ENCODE measurements around the gene TRPC4AP.

The TRPC4AP gene

DNA sequence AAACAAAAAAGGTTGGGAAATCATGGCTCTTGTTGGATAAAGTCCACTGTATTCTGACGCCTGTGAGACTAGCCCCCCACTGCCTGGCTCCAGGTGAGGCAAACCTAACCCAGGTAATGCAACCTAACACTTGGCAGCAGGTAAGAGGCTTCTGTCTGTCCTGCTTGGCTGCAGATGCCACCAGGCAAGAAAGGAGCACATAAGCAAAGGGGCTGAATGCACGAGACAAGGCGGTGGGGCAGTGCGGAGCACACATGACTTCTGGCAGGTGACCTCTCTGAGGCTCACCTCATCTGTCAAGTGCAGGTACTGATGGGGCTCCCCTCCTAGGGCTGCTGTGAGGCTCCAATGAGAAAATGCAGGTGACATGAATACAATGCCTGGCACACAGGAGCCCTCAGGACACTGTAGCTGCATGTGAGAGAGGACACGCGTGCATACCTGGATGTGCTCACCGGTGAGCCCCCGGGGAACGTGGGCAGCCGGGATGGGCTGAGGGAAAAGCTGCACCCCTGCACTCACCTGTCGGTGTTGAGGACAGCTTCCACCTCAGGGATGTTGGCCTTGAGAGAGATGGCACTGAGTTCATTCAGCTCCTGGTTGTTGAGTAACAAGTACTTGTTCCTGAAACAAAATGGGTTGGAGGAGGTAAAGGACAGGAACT, 82.8 kb downstream of the TRPC4AP start:
- TF ChIP-seq, protein P1, sequence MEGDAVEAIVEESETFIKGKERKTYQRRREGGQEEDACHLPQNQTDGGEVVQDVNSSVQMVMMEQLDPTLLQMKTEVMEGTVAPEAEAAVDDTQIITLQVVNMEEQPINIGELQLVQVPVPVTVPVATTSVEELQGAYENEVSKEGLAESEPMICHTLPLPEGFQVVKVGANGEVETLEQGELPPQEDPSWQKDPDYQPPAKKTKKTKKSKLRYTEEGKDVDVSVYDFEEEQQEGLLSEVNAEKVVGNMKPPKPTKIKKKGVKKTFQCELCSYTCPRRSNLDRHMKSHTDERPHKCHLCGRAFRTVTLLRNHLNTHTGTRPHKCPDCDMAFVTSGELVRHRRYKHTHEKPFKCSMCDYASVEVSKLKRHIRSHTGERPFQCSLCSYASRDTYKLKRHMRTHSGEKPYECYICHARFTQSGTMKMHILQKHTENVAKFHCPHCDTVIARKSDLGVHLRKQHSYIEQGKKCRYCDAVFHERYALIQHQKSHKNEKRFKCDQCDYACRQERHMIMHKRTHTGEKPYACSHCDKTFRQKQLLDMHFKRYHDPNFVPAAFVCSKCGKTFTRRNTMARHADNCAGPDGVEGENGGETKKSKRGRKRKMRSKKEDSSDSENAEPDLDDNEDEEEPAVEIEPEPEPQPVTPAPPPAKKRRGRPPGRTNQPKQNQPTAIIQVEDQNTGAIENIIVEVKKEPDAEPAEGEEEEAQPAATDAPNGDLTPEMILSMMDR (IDR thresholded peaks at IDR 0.05; ENCODE audit: insufficient read depth, low read length, poor library complexity, severe bottlenecking), result no peak
- DNase-seq (ENCODE audit: extremely low read depth, insufficient read length), result no peak
- peaks cover 59% of the 10 kb centered on the region for H3K36me3 ChIP-seq (ENCODE audit: control insufficient read depth, insufficient read depth, low read length)

GRCh38 chr20:35008411-35009342, 83.9 kb downstream of the TRPC4AP start:
- peaks cover 66% of the 10 kb centered on the region for H3K36me3 ChIP-seq (ENCODE audit: control insufficient read depth, insufficient read depth, low read length)

More for the DNA sequence above, 82.8 kb downstream of the TRPC4AP start:
- H3K4me3 ChIP-seq (replicated peaks; ENCODE audit: low read depth, low read length), result no peak overlapping the region
- no peaks in the 10 kb centered on the region for H3K27me3 ChIP-seq (replicated peaks; ENCODE audit: control insufficient read depth, insufficient read depth, low read length)

DNA sequence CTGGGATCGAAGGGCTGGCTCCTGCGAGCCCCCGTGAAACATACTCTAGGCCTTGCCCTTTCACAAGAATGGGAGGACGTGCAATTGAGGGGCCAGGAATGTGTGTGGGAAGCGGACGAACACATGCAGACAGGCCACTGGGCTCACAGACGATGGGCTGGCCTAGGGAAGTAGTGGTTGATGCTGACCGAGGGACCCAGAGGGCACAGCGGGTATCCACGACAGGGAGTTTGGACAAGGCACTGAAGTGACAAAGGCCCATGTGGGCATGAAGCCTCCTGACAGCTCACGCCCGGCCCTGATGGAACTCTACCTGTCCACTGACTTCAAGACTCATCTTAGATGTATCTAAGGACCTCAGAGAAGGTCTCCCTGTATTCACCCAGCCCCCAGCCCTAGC, 84.7 kb downstream of the TRPC4AP start:
- Histone ChIP-seq H3K36me3 (ENCODE audit: control insufficient read depth, insufficient read depth, low read length) (peaks cover 70% of the 10 kb centered on the region), H3K4me3 (replicated peaks; ENCODE audit: low read depth, low read length) (no peak overlapping the region), H3K27me3 (replicated peaks; ENCODE audit: control insufficient read depth, insufficient read depth, low read length) (no peaks in the 10 kb centered on the region)
- DNase-seq (ENCODE audit: extremely low read depth, insufficient read length), result no peak
- TF ChIP-seq, protein P1 (IDR thresholded peaks at IDR 0.05; ENCODE audit: insufficient read depth, low read length, poor library complexity, severe bottlenecking), result no peak

More at GRCh38 chr20:35008411-35009342, 83.9 kb downstream of the TRPC4AP start:
- H3K27me3 ChIP-seq (replicated peaks; ENCODE audit: control insufficient read depth, insufficient read depth, low read length), result no peaks in the 10 kb centered on the region
- DNase-seq (ENCODE audit: extremely low read depth, insufficient read length), result no peak
- TF ChIP-seq, protein P1 (IDR thresholded peaks at IDR 0.05; ENCODE audit: insufficient read depth, low read length, poor library complexity, severe bottlenecking), result no peak
- H3K4me3 ChIP-seq (replicated peaks; ENCODE audit: low read depth, low read length), result no peak overlapping the region

GRCh38 chr20:35007413-35007812, 85.2 kb downstream of the TRPC4AP start:
- H3K36me3 ChIP-seq (ENCODE audit: control insufficient read depth, insufficient read depth, low read length), result peaks cover 70% of the 10 kb centered on the region
- H3K4me3 ChIP-seq (replicated peaks; ENCODE audit: low read depth, low read length), result no peak overlapping the region
- TF ChIP-seq, protein P1 (IDR thresholded peaks at IDR 0.05; ENCODE audit: insufficient read depth, low read length, poor library complexity, severe bottlenecking), result no peak
- H3K27me3 ChIP-seq (replicated peaks; ENCODE audit: control insufficient read depth, insufficient read depth, low read length), result no peaks in the 10 kb centered on the region
- DNase-seq (ENCODE audit: extremely low read depth, insufficient read length), result no peak

DNA sequence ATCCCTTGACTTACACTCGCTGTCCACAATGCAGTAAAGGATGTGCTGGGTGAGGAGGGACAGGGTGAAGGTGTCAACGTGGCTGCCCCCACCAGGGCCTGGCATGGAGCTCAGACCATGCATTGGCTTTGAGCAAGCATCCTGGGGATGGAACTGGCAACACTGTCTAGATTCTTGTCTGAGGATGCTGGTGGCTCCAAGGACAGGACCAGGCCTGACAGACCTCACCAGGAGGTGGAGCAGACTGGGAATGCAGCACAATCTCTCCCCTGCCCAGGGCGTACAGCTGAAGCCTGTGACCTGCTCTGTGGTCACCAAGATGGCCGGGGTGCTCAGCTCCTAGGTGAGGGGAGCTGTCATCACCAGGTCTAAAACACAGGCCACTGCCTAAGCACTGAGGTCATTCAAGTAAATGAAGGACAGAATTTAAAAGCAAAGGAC, 86.1 kb downstream of the TRPC4AP start:
- Histone ChIP-seq H3K27me3 (replicated peaks; ENCODE audit: control insufficient read depth, insufficient read depth, low read length) (no peaks in the 10 kb centered on the region), H3K36me3 (ENCODE audit: control insufficient read depth, insufficient read depth, low read length) (peaks cover 70% of the 10 kb centered on the region), H3K4me3 (replicated peaks; ENCODE audit: low read depth, low read length) (no peak overlapping the region)
- TF ChIP-seq, protein P1 (IDR thresholded peaks at IDR 0.05; ENCODE audit: insufficient read depth, low read length, poor library complexity, severe bottlenecking), result no peak
- no peak for DNase-seq (ENCODE audit: extremely low read depth, insufficient read length)
